GM18517 (cell line): Measurements from ENCODE around the gene ALOX12B.

Experiments used
- ATAC-seq: cut with Tn5 transposase; IDR thresholded peaks from one replicate; pipeline ENCODE4 v1.9.1; 2021; ENCODE audit warnings: mild to moderate bottlenecking, moderate library complexity; ENCODE audit not compliant: unreplicated experiment

Gene ALOX12B

GRCh38 chr17:8087075-8087951 is at the start of gene ALOX12B:
ALOX12B (minus strand) TSS chr17:8087716; CDS start chr17:8087442, 274 bp downstream.
- ATAC-seq, result no peak

GRCh38 chr17:8133941-8134340 is 46.4 kb upstream of the ALOX12B start:
- ATAC-seq, result no peak

- no peak for ATAC-seq
Observed at GRCh38 chr17:8133399-8133798, 45.9 kb upstream of the ALOX12B start.

DNA sequence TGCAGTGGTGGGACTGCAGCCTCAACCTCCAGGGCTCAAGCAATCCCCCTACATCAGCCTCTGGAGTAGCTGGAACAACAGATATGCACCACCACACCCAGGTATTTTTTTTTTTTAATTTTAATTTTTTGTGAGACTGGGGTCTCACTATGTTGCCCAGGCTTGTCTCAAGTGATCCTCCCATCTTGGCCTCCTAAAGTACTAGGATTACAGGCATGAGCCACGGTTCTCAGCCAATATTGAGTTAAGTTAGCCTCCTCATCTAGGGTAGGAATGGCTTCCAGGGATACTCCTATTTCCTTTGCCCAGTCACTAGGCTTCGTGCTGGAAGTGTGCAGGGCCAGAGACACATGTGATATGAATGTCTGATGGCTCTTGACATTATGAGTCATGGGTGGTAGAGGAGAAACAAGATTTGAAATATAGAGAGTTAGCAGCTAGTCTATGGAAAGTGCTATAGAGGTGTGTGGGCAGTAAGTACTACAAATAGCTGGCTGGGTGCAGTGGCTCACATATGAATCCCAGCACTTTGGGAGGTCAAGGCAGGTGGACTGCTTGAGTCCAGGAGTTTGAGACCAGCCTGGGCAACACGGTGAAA is 44.4 kb upstream of the ALOX12B start:
- ATAC-seq, result no peak

GRCh38 chr17:8128125-8128784 is 40.7 kb upstream of the ALOX12B start:
- no peak for ATAC-seq

DNA sequence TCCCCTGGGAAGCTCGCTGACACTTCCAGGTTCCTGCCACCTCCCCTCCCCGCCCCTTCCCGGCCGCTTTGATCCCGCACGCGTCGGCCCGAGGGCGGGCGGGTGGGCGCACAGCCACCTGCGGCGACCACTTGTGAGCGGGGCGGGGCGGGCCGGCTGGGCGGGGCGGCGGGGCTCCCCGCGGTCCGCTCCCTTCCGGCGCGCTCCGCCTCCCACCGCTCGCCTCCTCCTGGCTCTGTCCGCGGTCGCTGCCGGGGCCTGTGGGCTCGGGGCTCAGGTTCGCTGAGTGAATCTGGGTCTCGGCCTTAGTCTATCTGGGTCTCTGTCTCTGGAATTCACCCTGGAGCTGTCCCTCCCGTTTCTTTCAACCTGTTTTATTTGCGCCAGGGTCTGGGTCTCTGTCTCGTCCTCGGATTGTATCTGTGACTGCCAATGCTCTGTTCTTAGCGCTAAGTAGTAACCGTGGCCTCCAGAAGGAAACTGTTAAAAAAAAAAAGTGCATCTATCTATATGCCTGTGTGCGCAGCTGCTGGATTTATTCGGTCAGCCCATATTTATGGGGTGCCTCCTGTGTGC is 39.1 kb upstream of the ALOX12B start:
- no peak for ATAC-seq

GRCh38 chr17:8125947-8126490 is 38.5 kb upstream of the ALOX12B start:
- no peak for ATAC-seq

DNA sequence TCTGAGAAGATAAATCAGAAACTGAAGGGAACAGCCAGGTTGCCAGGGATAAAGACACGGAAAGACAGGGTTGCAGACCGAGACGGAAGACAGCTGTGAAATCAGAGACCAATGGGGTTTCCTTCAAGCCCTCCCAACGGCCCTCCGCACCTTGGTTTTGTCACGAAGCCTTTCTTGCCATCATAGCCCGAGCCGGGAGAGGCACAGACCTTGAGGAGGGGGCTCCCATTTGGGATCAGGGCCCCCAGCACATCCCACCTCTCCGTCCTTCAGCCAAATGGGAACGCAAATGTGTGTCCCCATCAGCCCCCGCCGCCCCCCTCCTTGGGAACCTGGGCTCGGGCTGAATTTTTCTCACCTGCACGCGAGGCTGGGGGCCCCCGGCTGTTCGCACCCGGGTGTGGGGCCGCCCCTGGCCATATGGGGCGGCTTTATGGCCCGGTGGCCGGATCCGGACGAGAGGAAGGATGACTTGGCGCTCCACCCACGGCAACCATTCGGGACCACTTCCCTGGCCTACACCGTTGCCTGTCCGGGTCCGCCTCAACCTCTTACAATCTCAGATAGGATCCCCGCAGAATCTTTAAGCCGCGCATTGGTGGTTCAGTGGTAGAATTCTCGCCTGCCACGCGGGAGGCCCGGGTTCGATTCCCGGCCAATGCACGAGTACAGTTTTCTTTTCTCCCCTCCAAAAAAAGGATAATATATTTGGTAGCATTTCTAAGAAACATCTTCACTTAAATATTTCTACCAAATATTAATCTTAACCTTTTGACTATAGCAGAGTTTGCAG is 37.8 kb upstream of the ALOX12B start:
- no peak for ATAC-seq

DNA sequence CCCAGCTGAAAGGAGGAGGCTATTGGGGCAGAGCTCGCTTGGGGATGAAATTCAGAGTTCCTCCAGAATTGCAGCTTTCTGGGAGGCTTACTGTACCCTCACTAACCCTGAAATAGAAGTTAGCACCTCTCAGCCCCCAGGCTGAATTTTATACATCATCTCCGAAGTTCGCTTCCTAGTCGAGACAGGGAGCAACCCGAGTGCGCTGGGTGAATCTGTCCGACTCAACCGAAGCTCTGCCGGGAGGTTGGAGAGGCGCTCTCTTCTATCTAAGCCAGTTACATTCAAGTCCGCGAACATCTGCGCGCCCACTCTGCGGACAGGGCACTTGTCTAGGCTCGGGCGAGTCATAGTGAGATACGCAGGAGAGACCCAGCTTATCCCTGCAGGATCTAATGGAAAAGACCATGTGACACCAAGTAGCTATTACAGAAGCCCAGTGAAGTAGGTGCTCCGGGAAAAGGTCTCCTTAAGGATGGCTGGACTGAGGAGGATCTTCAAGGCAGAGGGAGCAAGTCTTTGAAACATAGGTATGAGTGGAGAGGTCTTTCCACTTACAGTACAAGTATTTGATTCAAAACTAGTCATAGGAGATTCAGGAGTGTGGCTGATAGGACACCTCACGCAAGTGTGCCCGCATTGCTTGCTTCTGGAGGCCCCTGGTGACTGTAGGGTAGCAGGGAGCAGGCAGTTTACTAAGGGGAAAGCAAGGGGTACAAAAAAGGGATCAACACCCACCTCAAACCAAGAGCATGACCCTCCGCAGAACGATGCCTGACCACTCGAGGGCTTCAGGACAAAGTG is 37.0 kb upstream of the ALOX12B start:
- ATAC-seq, result no peak

DNA sequence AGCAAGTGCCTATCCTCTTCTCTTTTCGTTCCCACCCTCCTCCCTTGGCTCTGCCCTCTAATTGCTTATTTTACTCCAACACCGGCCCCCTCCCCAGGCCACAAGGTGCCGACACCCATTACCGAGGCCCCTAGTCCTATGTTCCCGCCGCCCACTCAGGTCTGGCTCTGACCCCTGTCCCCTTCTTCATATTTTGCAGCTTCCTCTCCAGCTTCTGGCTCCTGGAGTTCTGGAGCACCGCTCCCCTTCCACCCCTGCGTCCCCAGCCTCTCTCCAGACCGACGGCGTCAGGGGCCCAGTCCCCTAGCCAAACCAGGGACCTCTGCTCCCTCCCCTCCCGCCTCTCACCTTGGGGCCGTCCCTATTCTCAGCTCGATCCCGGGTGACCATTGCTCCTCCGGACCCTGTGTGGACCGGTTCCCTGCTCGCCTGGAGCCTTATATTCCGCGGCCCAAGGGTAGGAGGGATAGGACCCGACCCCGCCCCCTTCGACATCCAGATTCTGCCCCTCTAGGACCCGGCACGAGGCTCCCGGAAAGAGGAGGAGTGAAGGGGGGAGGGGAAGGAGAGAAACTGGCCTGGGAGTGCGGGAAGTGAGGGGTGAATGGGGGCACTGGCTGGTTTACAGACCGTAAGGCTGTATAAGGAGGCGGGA is 36.3 kb upstream of the ALOX12B start, which contains the start of gene HES7:
HES7 (minus strand) TSS at position 412 of the 655 bp plus-strand sequence; CDS start at position 390, 22 bp downstream.
- ATAC-seq, result no peak

- ATAC-seq, result no peak
Observed at GRCh38 chr17:8122924-8123694, 35.6 kb upstream of the ALOX12B start.

DNA sequence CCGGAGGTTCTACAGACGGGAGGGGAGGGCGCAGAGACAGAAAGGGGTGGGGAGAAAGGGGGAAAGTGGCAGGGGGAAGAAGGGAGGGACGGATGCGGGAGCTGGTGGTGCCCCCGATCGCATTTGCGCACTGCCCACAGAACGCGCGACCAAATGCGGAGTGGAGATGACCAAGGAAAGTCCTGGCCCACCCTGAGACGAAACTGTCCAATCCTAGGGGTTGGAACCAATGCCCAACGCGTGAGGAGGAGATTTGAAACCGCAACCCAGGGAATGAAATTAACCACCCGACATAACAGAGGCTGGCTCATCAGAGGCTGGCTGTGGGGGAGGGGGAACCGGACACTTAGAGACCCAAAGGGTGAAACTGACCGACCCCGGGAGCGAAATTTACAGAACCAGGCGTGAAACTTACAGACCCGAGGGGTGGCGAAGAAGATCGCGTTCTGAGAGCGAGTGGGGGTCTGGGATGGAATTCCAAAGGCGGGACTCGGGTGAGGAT is 35.0 kb upstream of the ALOX12B start:
- ATAC-seq, result no peak

DNA sequence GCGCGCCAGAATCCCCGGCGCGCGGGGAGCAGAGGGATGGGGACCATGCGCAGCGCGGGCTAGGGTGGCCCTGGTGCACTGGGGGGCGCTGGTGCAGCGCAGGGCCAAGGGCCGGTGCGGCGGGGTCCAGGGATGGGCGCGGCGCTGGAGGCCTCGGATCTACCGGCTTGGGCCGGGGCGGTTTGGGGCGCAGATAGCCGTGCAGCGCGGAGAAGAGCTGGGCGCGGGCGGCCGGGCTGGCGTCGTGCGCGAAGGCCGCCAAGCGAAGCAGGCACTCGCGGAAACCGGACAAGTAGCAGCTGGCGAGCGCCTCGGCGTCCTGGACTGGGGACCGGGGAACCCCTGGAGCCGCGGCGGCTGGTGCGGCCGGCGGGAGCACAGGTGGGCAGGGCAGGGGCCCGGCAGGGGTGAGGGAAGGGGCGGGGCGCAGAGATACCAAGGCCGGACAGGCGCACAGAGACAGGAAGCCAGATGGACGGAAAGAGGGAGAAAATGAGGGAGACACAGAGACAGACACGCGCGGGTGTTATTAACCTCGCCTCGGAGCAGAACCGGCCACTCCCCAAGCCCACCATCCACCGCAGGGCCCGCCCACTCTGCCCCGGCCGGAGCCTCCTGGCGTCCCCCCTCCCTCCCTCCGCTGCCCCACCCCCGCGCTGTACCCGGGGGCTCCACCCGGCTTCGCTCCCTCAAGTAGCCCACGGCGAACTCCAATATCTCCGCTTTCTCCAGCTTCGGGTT is 34.3 kb upstream of the ALOX12B start:
- no peak for ATAC-seq

DNA sequence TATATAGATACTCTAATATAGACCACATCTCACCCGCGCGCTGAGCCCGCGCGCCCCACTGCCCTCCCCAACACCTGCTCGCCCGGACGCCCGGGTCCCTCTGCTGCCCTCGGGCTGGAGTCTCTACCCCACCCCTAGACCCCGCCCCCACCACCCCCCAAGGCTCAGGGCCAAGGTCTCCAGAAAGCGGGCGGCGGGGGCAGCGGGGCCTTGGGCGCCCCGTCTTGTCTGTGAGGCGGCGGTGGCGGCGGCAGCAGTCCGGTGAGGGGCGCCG is 33.8 kb upstream of the ALOX12B start:
- ATAC-seq, result no peak

GRCh38 chr17:8120520-8121406 is 33.2 kb upstream of the ALOX12B start:
- ATAC-seq, result peak; percentile 8
